ENCODE measurements around the gene SH3YL1.

The SH3YL1 gene

DNA sequence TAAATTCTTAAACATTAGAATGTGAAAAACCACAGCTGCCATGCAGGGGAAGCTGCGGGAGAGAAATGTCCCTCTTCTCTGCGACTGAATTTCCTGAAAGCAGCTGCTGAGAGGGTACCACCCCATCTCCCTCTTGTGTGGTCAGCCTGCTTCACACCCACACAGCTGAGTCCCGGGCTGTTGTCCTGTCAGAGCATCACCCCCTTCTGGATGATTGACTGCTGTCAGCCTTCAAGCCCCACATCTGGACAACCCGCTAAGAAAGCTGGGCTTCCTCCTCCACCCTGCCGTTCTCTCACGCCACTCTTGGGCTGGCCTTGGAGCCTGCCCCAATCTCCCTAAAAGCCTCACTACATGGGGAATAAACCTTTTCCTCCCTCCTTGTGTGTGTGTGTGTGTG lies 26.0 kb downstream of the SH3YL1 start:
- TF ChIP-seq, protein P1, sequence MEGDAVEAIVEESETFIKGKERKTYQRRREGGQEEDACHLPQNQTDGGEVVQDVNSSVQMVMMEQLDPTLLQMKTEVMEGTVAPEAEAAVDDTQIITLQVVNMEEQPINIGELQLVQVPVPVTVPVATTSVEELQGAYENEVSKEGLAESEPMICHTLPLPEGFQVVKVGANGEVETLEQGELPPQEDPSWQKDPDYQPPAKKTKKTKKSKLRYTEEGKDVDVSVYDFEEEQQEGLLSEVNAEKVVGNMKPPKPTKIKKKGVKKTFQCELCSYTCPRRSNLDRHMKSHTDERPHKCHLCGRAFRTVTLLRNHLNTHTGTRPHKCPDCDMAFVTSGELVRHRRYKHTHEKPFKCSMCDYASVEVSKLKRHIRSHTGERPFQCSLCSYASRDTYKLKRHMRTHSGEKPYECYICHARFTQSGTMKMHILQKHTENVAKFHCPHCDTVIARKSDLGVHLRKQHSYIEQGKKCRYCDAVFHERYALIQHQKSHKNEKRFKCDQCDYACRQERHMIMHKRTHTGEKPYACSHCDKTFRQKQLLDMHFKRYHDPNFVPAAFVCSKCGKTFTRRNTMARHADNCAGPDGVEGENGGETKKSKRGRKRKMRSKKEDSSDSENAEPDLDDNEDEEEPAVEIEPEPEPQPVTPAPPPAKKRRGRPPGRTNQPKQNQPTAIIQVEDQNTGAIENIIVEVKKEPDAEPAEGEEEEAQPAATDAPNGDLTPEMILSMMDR (IDR thresholded peaks at IDR 0.05), result no peak

DNA sequence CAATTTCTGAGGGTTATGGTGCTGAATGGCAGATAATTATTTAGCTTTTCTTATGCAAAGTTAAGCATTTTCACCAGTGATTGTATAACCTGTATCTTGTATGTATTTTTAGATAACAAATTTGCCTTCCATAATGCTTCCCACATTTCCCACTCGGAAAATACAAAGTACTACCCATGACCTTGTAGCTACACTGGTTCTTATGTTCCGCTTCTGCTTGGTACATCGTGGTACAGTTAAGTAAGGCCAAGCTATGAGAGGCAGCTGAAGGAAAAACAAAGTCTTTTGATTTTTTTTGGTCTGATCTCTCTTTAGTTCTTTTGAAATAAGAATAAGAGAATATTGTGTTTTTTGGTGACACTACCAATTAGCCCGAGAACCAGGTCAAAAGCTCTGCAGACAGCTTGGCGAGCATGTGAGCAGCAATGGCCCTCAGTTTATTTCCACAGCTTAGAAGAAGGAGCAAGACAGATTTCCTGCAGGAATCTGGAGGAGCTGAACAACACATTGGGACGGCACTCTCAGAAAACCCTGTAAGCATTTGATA lies 26.8 kb downstream of the SH3YL1 start:
- TF ChIP-seq, protein P1 (IDR thresholded peaks at IDR 0.05), result no peak

DNA sequence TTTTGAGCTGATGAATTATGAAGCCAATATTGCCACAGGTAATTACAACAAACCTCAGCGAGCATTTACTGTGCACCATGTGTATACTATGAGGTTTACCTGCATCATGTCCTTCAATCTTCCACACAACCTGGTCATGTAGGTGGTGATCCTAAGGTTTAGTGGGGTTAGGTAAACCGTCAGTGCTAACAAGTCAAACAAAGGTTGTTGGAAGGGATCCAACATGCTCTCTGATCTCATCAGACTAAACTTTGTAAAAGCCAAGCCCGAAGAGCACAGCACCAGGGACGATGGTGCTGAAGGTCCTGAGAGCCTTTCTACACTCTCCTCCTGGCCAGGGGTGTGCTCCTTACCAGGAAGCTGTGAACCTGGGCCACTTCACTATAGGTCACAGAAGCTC lies 29.4 kb downstream of the SH3YL1 start:
- TF ChIP-seq, protein P1 (IDR thresholded peaks at IDR 0.05), result no peak

DNA sequence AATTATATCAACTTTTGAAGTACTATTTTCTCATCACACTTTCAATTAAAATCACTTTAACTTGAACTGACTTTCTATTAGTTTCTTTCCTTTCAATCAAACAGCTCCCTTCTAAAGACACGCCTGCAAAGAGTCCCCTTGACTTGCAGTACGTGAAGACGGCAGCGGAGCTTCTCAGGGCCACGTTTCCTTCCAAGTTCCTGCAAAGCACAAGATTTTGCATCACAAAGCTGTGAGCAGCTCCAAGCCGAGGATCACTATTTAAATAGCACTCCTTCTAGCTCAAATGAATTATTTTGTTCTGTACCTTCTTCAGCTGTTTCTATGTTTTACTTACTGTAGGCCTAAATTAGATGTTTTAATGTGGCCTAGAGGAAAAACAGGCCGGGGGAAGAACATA lies 30.8 kb downstream of the SH3YL1 start:
- TF ChIP-seq, protein P1 (IDR thresholded peaks at IDR 0.05), result no peak

DNA sequence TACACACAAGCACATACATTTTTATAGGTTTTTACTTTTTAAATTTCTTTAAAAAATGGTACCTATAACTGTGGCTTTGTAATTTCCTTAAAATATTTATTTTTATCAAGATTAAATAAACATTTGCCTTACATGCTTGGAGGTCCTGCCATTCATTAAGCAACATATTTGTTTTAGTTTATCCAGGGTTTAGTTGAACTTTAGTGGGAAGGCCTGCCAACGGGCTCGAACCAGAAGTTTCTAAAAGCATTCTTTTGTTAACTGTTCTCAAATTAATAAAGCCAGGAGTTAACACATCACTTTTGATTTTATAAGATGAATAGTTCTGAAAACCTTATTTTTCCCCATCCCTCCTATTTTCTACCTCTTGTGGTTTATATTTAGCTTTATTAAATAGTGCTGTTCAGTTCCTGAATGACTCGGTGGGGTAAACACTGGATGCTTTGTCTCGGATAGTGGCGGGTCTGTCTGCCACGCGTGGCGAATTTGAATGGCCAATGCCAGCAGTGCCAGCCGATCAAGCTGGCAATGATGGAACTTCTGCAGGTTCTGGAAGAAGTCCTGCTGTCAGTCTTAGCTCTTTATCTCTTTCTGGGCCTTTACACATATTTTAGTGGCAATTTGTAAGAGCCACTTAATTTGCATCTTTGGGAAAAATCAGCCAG lies 32.2 kb downstream of the SH3YL1 start:
- TF ChIP-seq, protein P1 (IDR thresholded peaks at IDR 0.05), result no peak

DNA sequence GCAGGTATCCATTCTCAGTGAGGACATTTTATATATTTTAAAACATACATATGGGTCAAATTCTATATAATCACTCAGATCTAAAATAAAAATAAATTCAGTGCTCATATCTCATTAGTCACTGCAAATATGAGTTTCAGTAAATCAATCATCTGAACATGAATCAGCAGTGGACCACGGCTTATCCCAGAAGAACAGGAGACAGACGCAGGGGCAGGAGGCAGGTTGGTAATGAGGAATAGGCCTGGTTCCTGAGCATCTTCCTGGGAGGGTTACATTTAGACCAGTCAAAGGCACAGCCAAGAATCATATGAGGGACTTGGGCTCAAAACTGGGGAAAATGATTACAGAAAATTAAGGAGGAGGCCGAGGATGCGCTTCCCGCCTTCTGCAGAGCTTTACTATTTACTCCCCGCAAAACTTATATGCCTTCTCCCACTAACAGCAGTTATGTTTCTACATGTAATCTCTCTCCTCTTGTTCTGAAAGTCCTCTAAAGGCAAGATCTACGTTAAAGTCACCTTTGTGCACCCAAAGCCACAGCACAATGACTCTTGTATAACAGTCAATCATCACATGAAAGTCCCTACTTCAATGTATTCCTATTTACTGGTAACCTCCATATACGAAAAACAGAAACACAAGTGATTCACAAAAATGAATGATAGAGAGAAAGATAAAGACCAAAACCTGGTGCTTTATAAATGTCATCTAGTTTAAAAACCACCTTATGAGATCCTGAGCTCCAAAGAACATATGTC lies 35.1 kb downstream of the SH3YL1 start:
- TF ChIP-seq, protein P1 (IDR thresholded peaks at IDR 0.05), result no peak

DNA sequence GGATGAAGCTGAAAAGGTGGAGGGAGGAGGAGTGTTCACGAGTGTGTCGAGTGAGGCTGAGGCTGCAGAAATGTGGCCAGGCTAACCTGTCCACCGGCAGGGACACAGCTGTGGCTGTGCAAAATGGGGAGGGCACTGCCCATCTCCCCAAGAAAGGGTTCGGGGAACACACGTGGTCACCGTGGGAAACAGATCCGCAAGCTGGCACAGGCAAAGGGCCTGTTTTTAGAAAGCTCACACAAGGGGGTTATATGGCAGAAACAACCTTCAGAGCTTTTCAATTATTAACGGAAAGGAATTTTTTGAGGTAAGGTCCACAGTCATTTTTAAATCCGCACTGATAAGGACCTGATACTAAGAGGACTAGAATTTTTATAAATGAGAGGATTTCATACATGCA lies 35.7 kb downstream of the SH3YL1 start:
- TF ChIP-seq, protein P1 (IDR thresholded peaks at IDR 0.05), result no peak
